DMS114 treated with DMSO at 0.1 percent for 48 hours (cell line): ENCODE measurements around the gene ARHGAP29.

Source experiments
- DNase-seq: peaks from one replicate; lab custom pipeline; 2025; ENCODE audit not compliant: unreplicated experiment; lab: John Stamatoyannopoulos, UW

The ARHGAP29 gene, protein sequence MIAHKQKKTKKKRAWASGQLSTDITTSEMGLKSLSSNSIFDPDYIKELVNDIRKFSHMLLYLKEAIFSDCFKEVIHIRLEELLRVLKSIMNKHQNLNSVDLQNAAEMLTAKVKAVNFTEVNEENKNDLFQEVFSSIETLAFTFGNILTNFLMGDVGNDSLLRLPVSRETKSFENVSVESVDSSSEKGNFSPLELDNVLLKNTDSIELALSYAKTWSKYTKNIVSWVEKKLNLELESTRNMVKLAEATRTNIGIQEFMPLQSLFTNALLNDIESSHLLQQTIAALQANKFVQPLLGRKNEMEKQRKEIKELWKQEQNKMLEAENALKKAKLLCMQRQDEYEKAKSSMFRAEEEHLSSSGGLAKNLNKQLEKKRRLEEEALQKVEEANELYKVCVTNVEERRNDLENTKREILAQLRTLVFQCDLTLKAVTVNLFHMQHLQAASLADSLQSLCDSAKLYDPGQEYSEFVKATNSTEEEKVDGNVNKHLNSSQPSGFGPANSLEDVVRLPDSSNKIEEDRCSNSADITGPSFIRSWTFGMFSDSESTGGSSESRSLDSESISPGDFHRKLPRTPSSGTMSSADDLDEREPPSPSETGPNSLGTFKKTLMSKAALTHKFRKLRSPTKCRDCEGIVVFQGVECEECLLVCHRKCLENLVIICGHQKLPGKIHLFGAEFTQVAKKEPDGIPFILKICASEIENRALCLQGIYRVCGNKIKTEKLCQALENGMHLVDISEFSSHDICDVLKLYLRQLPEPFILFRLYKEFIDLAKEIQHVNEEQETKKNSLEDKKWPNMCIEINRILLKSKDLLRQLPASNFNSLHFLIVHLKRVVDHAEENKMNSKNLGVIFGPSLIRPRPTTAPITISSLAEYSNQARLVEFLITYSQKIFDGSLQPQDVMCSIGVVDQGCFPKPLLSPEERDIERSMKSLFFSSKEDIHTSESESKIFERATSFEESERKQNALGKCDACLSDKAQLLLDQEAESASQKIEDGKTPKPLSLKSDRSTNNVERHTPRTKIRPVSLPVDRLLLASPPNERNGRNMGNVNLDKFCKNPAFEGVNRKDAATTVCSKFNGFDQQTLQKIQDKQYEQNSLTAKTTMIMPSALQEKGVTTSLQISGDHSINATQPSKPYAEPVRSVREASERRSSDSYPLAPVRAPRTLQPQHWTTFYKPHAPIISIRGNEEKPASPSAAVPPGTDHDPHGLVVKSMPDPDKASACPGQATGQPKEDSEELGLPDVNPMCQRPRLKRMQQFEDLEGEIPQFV

DNA sequence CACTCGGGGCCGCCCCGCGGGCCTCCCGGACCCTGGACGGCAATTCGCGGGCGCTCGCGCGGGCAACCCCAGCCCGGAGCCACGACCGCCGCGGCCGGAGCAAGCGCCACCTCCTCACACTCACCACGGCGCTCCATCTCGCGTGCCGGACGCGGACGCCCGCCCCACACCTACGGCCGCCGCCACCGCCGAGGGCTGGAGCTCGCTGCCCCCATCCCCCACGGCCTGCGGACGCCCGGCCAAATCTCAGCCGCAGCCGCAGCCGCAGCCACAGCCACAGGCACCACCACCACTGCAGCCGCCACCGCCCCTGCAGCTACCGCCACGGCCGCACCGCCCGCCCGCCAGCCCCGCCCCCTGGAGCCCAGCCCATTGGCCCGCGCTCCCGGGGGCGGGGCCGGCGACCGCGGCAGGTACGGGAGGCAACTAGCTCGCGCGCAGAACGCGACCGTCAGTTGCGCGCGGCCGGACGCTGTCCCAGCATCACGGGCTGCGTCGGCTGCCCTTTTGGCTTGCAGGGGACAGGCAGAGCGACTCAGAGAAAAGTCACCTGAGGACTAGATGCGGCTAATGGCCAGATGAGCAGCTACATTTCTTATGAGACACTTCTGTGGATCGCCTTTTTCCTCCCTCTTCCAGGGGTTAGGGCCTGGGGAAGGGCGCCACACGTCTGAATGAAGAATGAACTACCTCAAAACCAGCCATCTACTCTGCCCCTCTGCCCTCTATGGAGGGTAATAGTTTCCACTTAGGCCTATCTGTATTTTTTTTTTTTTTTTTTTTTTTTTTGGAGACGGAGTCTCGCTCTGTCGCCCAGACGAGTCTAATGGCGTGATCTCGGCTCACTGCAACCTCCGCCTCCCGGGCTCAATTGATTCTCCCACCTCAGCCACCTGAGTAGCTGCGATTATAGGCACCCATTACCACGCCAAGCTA is at the start of gene ARHGAP29:
Gene ARHGAP29, minus strand, starts transcription at position 294 of the 936 bp plus-strand sequence. CDS start 5,973 bp downstream, outside the sequence.
- DNase-seq = peak; percentile 46

DNA sequence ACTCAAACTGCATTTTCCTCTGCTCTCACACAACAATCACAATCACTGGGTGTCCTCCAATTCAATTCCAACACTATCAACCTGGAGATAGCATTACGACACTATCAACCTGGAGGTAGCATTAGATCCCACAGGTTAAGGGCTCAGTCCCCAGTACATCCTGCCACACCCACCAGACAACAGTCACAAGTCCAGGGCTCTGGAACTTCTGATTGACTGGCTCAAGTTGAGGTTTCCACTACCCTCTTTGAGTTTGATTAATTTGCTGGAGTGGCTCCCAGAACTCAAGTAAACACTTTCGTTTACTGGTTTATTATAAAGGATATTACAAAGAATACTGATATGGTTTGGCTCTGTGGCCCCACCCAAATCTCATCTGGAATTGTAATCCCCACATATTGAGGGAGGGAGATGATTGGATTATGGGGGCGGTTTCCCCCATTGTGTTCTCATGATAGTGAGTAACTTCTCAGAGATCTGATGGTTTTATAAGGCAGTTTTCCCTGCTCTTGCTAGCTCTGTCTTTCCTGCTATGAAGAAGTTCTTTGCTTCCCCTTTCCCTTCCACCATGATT is 49.6 kb upstream of the ARHGAP29 start:
- no peak for DNase-seq

DNA sequence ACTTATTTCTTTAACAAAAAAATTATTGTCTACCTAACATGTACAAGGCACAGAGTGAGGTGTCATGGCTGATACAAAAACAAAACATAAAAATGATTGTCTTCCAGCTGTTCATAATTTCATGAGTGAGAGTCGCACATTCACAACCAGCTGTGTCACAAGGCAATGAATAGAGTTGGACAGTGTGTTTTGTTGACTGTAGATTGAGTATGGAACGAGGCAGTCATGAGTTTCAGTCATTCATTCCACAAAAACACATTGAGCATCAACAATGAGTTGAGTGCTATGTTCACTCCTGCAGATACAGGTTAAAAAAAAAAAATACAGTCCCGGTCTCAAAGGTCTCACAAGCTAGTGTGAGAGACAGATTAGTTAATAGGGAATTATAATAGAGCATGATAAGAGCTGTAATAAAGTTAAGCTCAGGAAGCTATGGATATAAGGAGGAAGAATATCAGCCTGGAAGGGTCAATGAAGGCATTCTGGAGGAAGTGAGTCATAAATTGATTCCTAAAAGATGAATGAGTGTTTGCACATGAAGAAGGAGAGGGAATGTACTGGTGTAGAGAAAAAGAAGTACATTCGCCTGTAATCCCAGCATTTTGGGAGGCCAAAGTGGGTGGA is 47.8 kb upstream of the ARHGAP29 start:
- DNase-seq = no peak

DNA sequence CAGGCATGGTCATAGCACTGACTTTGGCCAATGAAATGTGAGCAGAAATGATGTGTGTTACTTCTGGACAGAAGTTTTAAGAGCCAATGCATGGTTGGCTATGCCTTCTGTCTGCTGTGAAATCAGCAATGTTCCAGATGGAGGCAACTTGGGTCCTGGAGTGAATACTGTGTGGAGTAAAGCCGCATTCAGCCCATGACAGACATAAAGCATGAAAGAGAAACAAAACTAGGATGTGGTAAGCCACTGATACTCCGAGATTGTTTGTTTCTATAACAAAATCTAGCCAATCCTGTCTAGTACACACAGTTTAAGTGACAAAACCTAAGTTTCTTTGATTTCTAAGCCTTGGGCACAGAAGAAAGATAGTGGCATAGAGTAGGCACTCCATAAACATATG is 47.1 kb upstream of the ARHGAP29 start:
- no peak for DNase-seq

DNA sequence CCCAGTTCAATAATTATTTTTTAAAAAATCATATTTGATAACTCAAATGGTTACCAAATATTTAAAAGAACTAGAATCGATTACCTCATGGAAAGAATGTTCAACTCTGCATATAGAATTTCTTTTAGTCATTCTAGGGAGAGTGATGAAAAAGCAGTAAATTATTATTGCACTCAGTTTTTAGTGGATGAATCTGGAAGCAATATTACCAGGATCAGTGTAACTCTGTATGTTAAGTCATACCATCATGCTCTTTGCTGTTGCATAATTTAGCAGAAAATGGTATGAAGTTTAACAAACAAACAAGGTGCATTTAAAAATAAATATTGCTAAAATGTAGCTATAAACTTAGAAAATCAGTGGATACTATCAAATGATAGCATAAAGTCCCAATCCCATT is 46.1 kb upstream of the ARHGAP29 start:
- DNase-seq = no peak

DNA sequence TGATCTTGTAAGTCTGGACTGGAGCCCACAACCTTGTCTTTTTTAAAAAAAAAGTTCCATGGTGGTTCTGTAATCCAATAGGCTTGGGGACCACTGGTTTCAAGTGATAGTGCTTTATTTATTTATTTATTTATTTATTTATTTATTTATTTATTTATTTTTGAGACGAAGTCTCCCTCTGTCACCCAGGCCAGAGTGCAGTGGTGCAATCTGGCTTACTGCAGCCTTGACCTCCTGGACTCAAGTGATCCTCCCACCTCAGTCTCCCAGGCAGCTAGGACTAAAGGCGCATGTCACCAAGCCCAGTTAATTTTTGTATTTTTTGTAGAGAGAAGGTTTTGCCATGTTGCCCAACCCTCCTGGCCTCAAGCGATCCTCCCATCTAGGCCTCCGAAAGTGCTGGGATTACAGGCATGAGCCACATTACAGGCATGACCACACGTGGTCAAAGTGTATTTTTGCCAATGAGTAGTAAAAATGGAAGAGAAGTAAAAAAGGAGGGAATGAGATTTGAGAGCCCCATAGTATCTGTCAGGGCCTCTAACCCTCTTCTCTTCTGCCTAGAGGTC is 44.8 kb upstream of the ARHGAP29 start:
- no peak for DNase-seq

DNA sequence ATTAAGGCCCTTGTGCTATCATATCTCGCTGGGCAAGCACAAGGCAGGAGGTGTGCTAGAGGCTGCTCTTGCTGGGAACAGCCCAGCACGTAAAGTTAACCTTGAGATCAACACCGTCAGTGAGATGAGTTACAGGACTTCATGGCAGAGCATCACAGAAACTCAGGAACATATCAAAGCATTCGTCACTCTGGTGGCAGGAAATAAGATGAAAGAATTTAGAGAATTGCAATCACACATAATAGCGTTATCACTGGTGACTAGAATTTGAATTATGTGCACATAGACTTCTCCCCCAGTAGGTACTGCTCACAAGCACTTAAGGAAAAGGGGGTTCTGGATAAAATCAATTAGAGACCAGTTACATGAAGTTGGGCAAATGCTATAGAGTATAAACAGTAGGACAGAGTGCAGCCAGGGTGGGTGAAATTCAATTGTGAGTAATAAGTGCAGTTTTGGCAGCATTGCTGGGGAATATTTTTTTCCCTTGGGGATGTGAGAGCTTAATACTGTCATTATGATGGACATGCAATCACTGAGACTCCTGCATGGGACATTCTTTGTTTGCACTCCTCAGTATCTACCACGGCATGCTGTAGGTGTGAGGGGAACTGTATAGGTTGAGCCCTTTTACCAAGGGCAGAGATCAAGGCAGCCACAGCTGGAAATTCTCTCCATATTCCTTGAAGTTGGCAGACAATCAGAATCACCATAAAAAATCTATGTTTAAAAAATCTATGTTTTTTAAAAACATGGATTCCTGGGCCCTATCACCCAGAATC is 44.2 kb upstream of the ARHGAP29 start:
- DNase-seq = no peak

DNA sequence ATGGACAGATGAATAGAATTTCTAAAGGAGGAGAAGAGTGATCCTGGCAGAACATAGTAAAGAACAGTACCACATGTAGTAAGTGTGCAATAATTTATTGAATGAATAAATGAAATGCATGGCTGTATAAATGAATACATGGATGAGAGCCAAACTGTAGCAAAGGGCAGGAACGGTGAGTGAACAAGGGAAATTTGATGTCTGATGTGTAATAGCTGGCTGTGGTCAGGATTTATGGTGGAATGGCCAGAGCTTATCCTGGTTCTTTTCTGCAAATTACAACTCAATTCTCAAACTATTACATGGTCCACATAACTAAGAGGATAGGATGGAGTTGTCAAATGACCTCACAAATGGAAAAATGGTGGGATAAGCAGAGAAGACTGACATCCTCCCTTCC is 43.2 kb upstream of the ARHGAP29 start:
- DNase-seq = no peak

DNA sequence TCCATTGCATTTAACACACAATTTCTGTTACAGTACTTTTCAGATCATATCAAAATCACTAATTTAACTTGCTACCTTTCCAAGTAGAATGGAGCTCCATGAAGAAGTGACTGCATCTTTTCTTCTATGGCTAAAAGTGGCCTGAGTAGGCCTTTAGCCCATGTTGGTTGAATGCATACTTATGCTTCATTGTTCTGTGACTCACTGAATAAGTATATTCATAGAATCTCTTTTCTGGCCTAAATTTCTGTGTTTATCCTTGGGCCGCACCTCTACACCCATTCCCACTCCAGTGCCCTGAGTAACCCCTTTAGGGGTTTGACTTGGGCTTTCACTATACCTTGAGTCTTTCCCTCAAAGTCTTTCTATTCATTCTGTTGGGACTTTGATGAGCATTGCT is 42.1 kb upstream of the ARHGAP29 start:
- no peak for DNase-seq

DNA sequence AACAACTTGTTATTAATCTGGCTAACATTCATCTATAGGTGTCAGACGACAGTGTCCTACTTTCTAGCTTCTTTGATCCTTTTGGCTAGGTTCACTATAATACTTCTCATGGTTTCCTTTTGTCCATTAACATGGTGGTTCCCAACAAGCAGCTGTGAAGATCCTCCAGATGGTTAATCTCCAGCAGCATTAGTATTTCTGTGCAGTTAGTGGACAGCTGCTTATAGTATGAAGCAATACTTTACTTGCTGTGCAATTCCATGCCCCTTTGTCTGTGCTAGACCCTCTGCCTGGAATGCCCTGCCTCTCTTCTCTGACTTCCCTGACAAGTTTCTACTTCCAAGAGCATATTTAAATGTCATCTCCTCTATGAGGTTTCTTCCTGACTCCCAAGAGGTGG is 41.7 kb upstream of the ARHGAP29 start:
- DNase-seq = no peak

DNA sequence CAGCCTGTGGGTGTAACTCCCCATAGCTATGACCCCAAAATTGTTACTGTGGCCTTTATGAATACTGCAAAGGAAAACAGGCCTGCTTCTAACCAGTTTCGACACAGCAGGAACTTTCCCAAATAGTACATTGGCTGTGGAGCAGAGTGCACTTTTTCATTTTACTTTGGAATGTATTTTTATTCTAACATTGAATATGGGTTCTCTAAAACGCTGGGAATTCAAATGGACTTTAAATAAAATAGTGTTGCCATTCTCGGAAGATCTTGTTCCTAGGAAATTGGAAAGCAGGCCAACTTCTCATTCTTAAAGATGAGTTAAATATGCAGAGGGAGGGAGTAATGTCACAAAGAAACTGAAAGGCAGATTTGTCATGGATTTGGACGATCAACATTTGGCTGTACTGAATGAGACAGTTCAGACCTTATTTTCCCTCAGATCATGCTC is 39.6 kb upstream of the ARHGAP29 start:
- DNase-seq = no peak

DNA sequence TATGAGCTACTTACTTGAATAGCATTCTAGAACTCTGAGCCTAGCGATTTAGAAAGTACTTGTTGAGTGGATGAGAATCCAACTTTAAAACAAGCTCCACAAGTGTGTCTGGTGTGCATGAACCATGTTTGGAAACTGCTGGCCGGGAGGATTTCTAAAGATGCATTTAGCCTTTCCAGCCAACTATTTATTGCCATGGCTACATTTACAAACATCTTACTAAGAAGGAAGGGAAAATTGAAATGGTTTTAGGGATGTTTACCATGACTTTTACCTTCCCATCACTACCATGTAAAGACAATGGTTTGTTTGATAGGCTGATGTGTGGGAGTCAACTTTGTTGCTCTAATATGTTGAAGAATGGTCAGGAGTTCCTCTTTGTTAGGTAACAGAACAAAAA is 37.7 kb upstream of the ARHGAP29 start:
- DNase-seq = no peak

DNA sequence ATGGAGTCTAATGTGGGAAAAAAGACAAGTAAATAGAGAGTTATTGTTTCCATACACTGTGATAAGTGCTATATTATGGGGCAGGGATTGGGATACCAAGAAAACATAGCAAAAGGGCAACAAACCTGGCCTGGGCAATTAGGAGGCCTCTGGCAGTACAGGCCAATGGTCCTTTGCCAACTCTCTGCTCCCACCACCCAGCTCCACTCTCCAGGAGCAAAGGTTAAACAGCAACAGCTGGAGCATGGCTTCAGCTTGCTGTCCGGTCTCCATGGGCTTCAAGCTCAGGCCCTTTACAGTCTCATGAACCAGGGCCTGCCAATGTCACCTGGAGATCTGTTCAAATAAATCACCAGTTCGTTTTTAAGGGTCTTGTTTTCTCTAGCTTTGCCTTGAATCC is 37.2 kb upstream of the ARHGAP29 start:
- no peak for DNase-seq

DNA sequence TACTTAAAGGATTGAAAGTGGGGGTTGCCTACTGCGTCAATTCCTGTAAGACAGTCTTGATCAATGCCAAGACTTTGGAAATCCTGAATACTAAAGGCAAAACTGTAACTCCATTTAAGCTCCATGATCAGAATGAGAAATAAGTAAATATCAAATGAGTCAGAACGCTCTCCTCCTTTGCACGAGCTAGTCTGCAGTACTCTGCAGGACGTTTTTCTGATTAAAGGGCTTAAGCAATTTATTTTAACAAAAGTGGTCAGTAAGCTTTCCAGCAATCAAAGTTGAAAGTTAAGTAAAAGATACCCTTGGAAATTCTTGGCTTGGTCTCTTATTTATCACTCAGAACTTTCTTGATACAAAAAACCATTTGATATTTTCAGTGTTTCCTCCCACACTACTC is 35.7 kb upstream of the ARHGAP29 start:
- no peak for DNase-seq

DNA sequence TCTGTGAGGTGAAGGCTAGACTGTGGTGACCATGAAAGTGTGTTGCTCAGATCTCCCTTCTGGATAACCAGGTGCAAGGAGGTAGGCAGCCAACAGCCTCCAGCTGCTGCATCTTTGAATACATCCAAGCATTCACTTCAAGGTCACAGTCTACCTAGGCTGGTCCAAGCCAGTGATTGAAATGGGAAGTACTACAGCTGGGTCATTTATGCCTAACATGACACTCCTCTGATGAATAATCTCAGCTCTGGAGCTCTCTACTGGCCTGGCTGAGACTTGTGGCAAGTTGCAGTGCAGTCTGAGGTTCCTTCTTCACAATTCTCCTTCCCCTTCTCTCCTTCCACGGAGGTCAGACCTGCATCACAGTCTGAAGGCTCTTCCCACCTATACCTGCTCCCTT is 35.0 kb upstream of the ARHGAP29 start:
- DNase-seq = no peak

DNA sequence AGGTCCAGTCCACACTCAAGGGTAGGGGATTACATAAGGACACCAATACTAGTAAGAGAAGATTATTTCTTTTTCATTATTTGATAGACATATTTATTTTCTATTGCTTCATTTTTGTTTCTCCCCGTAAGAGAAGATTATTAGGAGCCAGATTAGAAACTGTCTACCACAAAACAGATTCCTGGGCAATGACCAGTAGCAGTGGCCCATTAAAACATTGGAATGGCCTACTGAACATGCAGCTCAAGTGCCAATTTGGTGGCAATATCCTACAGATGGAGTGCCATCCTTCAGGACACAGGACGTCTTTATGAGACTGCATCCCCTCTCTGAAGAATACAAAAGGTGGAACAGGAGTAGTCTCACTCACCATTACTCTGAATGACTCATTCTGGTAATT is 34.0 kb upstream of the ARHGAP29 start:
- DNase-seq = no peak

DNA sequence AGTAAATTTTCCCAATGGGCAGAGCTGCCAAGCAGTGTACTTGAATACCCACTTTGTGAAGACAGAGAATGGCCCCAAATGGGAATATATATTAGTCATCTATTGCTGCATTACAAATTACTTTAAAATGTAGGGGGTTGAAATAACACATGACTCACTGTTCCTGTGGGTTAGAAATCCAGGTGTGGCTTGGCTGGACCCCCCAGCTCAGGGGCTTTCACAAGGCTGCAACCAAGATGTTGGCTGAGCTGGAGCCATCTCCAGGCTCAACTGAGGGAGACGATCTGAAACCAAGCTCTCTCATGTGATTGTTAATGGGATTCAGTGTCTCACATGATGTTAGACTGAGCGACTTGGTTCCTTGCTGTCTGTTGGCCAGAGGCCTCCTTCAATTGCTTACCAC is 33.4 kb upstream of the ARHGAP29 start:
- DNase-seq = no peak

DNA sequence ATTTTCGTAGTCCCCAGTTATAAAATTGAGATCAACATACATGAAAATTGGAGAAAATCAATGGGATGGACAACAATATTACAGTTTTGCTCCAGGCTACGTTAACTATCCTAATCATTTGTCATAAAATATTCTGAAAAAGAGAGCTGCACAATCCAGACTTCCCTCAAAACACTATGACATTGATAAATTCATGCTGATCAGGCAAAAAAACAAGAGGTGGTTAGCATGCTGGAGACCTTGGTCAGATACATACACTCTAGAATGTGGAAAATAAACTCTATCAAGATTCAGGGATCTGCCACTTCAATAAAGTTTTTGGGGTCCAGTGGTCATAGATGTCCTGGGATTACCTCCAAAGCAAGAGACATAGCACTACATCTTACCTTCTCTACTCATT is 32.5 kb upstream of the ARHGAP29 start:
- no peak for DNase-seq
